GM12892 (cell line): ENCODE measurements around the gene NET1.
"Not testable (repeated sequence)": the region's sequence is repeated elsewhere in the genome, so short reads cannot be mapped to it uniquely, and the experiment has no call there.

Experiments used
- DNase-seq: peaks from one replicate; pipeline ENCODE4 v3.0.0; 2011; ENCODE audit not compliant: insufficient read length
- FAIRE-seq: peaks from 2 replicates; lab custom pipeline; 2011; peaks lifted over from hg19 to GRCh38; lab: Jason Lieb, UNC
- POLR2A ChIP-seq: IDR thresholded peaks from 2 replicates; pipeline ENCODE4 v1.6.1; 2011; ENCODE audit warnings: low read depth, low read length, control low read depth
- POLR2AphosphoS5 ChIP-seq: IDR thresholded peaks from 2 replicates; pipeline ENCODE4 v1.6.1; 2011; ENCODE audit warnings: low read depth, low read length, control low read depth
- TAF1 ChIP-seq: IDR thresholded peaks from 2 replicates; pipeline ENCODE4 v1.6.1; 2011; ENCODE audit warnings: low read depth, mild to moderate bottlenecking, control low read depth, low read length, borderline replicate concordance

The NET1 gene

GRCh38 chr10:5402798-5403197, 9.6 kb upstream of the NET1 start:
- FAIRE-seq (no peak), DNase-seq (no peak)
- TF ChIP-seq POLR2AphosphoS5: no peak
- no peak for TF ChIP-seq POLR2A
- no peak for TF ChIP-seq TAF1

- FAIRE-seq (no peak), DNase-seq (no peak)
- no peak for TF ChIP-seq POLR2AphosphoS5
- no peak for TF ChIP-seq POLR2A
- no peak for TF ChIP-seq TAF1
These were observed 7.9 kb upstream of the NET1 start, which contains the start of gene TUBAL3 for GRCh38 chr10:5404208-5405041. Gene TUBAL3, minus strand, starts transcription at chr10:5404828. Its CDS starts 36 bp downstream, at chr10:5404792.

- FAIRE-seq: no peak
- TF ChIP-seq POLR2A: no peak
These were observed 5.4 kb upstream of the NET1 start for GRCh38 chr10:5406918-5407317.

GRCh38 chr10:5410787-5411186, 1.6 kb upstream of the NET1 start:
- not testable (repeated sequence) for FAIRE-seq

More at GRCh38 chr10:5406918-5407317, 5.4 kb upstream of the NET1 start:
- DNase-seq: no peak

GRCh38 chr10:5411941-5412276, 448 bp upstream of the NET1 start:
- TF ChIP-seq POLR2A (no peak), POLR2AphosphoS5 (no peak), TAF1 (no peak)
- DNase-seq (no peak), FAIRE-seq (no peak)

More at GRCh38 chr10:5410787-5411186, 1.6 kb upstream of the NET1 start:
- not testable (repeated sequence) for DNase-seq

GRCh38 chr10:5413012-5413938, 918 bp downstream of the NET1 start:
- TF ChIP-seq POLR2A (no peak), TAF1 (no peak), POLR2AphosphoS5 (no peak)
- FAIRE-seq (peak; percentile 69), DNase-seq (peak; percentile 16)

- FAIRE-seq: no peak
- TF ChIP-seq POLR2A: no peak
- no peak for TF ChIP-seq POLR2AphosphoS5
- TF ChIP-seq TAF1: no peak
- no peak for DNase-seq
These were observed 4.6 kb downstream of the NET1 start for GRCh38 chr10:5416981-5417380.

GRCh38 chr10:5418584-5418983, 6.2 kb downstream of the NET1 start:
- no peak for FAIRE-seq
- no peak for DNase-seq
- TF ChIP-seq TAF1: no peak
- no peak for TF ChIP-seq POLR2AphosphoS5
- TF ChIP-seq POLR2A: no peak

- TF ChIP-seq TAF1 (no peak), POLR2AphosphoS5 (no peak), POLR2A (no peak)
- no peak for FAIRE-seq
- DNase-seq: no peak
These were observed 7.2 kb downstream of the NET1 start for GRCh38 chr10:5419466-5420094.

- no peak for DNase-seq
- TF ChIP-seq TAF1: no peak
- TF ChIP-seq POLR2A: no peak
- no peak for TF ChIP-seq POLR2AphosphoS5
- FAIRE-seq: peak; percentile 5
These were observed 11.4 kb downstream of the NET1 start for GRCh38 chr10:5423771-5424170.

- no peak for FAIRE-seq
- TF ChIP-seq POLR2A (no peak), POLR2AphosphoS5 (no peak), TAF1 (no peak)
These were observed 12.4 kb downstream of the NET1 start for GRCh38 chr10:5424751-5425150.

GRCh38 chr10:5428133-5428532, 15.8 kb downstream of the NET1 start:
- FAIRE-seq: no peak
- DNase-seq: no peak
- TF ChIP-seq TAF1 (no peak), POLR2A (no peak), POLR2AphosphoS5 (no peak)

More at GRCh38 chr10:5424751-5425150, 12.4 kb downstream of the NET1 start:
- no peak for DNase-seq
